HG03520 (cell line): ENCODE results near the gene CELF4.

ENCODE experiments used
- ATAC-seq: cut with Tn5 transposase; IDR thresholded peaks from one replicate; pipeline ENCODE4 v1.9.1; 2021; ENCODE audit warnings: mild to moderate bottlenecking, moderate library complexity; ENCODE audit not compliant: unreplicated experiment

CELF4 gene

DNA sequence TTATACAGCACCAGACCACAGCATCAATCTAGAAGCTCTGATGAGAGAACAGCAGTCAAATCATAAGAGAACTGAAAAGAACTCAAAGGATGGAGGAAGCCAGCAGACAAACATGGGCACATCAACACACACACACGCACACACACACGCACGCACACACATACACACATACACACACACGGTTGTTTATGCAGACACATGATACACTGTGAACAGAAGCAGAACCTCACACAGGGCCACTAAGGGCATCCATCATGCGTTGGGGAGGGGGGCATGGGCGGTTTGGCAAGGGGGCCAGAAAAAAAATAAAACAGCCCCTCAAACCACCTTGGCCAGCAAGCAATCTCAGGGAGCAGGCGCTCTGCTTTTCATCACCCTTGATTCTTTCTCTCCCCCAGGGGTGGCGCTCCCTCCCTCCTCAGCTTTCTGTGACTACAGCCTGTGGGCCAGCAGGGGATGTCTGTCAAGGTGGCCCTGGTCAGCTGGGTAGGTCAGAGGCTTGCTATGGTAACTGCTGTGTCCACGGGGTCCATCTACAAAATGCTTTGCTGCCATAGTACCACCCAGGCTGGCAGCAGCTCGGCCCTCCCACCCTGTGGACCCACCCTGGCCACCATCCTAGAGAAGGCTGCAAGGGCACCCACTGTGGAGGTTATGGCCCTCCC is 318.0 kb downstream of the CELF4 start:
- ATAC-seq: no peak

DNA sequence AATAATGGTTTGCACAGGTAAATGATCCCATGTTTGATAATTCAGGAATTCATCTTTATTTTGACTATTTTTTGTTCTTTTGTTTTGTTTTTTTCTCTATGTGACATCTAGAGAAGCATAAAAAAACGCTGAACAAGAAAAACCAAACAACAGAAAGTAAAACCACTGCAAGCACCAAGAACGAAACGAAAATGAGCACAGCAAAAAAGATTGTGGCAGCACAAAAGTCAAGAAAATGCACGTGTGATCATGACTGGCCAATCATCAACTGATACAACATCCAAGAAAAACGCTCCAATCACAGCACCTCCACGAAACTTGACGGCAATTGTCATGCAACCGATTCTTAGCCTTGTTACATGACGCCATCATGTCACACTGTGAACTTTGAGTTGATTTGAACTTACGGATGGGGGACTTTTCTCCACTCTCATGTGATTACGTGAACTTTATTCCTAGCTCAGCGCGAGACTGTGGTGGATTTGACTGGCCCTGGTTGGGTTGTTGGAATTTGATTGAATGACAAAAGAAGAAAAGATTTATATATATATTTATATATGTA is 318.7 kb downstream of the CELF4 start:
- ATAC-seq: no peak

DNA sequence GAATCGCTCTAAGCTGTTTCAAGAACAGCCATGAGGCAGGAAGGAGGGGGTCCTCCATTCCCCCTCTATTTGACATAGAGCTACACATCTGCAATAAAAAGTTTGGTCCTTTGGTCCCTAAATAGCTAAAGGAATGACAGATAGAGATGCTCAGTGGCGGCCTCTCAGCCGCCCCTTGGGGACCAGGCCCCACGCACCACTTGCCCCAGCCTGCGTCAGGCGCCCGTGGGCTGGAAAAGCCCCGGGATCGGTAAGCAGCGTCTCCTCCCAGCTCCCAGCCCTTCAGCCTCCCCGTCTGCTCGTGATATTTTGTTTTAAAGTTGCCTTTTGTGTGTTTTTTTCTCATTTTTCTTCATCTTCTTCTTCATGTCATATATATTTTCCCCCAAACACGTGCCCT is 321.0 kb downstream of the CELF4 start:
- ATAC-seq: no peak

DNA sequence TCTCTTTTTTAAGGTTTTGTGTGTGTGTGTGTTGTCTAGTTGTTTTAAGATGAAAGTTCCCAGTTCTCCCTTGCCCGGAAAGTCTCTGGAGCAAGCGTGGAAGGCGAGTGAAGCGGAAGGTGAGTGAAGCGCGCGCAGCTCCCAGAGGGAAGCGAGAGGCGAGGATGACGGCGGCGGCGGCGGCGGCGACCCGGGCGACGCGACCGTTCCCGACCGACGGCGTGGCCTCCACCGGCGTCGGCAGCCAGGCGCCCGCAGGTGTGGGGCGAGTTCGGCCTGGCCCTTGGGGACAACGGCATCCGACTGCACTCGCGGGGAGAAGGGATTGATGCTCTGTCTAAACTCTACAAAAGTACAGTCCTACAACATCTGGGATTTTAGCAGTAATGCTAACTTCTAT is 321.9 kb downstream of the CELF4 start:
- no peak for ATAC-seq

DNA sequence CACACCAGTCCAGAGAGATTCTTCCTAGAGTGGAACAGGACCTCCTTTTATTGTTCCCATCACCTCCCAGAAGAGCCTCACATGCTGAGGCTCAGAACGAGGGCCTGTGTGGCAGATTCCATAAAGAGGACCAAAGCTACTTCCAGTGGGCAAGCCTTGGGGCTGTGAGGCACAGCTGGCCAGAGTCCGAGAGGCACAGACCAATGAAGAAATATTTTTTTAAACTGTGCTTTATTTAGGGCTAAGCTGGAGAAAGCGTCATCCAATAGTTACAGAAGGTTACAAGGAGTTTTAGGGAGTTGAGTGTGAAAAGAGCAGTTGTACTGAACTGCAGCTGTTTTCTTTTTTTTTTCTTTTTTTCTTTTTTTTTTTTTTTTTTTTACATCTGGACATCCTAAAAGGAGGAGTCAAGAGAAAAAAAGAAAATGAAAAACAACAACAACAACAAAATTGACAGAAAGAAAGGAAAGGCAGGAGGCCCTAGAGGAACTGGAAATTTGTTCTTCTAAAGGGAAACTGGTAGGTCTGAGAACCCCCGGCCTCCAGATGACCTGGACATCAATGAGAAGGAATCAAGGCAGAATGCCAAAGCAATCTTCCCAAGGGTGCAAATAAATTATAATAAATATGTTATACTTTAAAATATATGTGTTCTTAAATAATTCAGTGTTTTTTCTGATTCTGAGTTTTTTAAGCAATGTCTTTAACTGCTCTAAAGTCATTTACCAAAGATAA is 322.6 kb downstream of the CELF4 start:
- no peak for ATAC-seq

DNA sequence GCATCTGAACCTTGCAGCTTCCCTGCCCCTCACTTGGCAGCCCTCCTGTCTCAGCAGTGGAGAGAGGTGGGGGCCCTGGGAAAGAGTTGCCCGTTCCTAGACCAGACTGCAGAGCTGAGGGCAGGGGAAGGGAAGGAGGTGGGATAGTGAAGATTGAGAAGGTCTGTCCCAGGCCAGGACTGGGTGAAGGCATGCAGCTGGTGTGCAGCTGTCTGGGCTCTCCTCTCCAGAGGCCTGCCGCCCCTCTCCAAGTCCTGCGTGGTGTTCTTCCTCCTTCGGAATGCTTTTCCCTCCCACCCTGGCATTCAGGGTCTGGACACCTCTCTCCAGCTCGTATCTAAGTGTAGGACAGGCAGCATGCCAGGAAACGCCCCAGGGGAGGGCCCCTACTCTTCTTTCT is 323.5 kb downstream of the CELF4 start:
- ATAC-seq: no peak

DNA sequence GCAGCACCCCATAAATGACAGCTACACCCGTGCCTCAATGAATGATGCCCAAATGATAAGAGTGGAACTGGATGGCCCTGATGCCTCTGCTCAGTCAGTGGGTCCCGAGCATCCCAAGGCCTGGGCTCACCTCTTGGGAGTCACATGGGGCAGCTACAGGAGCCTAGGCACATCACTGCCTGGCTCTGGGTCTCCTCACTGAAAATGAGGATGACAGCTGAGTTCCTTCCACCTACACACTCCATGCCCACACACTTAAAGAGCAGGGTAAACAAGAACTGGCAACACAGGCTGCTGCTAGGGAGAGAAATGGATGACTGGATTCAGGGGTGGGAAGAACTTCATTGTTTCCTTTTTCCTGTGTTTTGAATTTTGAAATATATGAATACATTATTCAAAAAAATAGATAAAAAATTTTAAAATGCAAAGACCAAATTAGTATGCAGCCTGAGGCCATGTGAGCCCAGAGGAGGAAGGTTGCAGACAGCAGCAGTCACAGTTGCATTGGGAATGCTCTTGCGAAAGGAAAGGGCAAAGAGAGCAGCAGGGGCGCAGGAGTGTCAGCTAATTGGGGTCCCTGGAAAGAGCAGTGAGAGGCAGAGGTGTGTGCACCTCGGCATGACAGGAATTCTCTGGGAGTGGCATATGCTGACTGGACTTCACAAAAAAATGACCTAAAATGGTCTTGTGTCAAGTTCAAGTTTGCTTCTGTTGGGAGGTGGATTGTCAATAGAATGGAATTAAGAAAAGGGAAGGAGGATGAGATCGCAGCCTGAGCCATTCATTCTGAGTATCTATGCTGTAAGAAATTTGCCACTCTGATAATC is 327.1 kb downstream of the CELF4 start:
- no peak for ATAC-seq

DNA sequence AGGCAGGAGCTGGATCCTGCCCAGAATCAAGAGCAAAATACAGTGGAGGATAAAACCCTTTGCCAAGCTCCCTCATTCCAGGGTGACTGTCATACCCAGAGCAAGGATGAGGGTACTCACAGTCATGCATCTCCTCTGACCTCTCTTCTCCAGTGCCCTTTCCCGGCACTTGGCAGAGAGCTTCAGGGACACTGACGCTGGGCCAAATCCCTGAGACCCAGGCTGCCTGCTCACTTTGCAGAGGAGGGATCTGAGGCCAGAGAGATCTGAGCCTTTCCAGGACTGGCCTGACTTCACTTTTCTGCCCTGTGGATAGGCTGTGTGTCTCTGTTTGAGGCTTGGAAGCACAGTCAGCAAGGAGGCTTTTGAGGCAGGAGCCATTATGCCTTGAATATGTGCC is 330.0 kb downstream of the CELF4 start:
- no peak for ATAC-seq

DNA sequence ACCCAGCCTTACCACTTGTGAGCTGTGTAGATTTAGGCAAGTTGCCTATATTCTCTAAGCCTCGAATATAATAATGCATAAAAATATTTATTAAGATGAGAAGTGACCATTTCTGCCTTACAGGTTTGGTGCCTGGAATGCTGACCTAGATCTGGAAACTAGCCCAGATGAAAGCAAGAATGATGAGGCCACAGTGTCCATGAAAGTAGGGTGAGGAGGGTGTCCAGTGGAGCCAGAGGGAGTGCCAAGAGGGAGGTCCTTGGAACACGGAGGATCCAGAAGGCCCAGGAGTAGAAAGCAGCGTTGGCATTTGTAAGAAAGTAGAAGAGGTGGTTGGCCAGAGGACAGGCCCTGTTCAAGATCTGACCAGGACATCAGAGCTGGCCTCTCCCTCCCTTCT is 334.3 kb downstream of the CELF4 start:
- ATAC-seq: no peak

DNA sequence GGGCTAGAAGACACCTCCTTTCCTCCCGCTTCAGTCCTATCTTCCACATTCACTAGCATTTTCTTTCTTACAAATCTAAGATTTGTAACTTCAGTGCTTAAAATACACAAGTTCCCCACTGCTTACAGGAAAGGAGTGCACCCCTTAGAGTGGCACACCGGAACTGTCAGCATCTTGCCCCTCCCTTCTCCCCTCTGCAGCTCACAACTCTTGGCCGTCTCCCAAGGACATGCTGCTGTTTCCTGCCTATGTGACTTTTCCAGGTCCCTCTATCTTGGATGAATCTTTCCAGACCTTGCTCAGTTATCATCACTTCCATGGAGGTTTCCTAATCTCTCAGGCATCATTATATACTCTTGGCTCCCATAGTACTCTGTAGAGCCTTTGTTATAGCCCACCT is 334.8 kb downstream of the CELF4 start:
- no peak for ATAC-seq

DNA sequence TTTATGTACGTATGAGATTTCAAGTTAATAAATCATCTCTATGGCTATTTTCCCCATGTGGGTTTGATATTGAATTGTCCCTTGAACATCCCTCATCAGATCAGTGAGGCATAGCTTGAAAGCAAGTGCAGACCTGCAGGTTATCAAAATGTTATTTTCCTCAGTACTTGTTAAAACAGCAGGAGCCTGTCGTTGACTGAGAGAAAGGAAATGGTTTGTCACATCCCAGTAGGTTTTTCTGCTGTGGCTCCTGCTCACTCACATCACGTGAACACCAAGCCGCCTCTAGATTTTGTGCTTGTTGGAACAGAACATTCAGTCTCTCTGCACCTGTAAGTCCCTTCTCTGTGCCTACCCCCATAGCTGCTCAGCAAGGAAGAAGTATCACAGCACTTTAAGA is 340.3 kb downstream of the CELF4 start:
- no peak for ATAC-seq

DNA sequence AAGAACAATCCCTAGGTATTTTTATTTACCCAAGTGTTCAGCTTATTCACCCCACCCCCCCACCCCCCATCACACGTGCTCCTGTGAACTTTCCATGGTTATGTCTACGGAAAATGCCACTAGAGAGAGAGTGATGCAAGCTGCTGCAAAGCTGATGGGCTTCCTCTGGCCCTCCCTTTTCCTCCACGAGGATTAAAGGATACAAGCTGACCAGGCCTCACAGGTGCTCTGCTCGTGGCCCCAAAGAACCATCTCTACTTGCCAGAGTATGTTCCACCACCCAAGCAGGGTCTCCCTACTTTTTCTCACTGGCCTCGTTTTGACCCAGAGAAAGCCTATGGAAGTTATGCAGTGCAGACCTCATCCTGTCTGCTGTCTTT is 342.6 kb downstream of the CELF4 start:
- no peak for ATAC-seq

DNA sequence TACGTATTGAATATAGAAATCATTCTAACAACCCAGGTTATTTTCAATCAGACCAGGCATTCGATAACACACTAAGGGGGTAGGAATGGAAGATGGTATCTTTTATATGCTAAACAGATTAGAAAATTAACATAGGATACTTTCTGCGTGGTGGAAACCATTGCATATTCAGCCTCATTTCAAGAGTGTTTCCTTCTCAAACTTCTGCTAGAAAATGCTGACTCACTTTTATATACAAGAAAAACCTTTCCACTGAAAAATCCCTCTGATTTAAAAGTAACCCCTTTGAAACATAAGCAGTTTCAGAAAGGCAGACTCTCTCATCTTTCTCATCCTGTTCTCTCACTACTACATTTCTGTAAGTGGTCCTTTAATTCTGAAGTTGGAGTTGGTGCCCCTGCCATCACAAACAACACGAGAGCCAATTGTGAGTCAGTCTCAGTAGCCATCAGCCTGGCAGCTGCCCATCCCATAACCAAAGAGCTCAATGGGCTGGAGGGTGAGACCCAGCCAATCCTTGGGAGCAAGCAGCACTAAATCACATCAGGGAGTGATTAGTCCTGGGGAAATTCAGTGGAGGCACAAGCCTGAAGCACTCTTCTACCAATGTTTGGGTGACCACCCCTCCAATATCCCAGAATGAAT is 343.1 kb downstream of the CELF4 start:
- no peak for ATAC-seq

DNA sequence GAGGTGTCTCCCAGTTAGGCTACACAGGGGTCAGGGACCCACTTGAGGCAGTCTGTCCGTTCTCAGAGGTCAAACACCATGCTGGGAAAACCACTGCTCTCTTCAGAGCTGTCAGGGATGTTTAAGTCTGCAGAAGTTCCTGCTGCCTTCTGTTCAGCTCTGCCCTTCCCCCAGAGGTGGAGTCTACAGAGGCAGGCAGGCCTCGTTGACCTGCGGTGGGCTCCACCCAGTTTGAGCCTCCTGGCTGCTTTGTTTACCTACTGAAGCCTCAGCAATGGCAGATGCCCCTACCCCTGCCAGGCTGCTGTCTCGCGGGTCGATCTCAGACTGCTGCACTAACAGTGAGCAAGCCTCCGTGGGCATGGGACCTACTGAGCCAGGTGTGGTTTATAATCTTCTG is 346.3 kb downstream of the CELF4 start:
- ATAC-seq: no peak

DNA sequence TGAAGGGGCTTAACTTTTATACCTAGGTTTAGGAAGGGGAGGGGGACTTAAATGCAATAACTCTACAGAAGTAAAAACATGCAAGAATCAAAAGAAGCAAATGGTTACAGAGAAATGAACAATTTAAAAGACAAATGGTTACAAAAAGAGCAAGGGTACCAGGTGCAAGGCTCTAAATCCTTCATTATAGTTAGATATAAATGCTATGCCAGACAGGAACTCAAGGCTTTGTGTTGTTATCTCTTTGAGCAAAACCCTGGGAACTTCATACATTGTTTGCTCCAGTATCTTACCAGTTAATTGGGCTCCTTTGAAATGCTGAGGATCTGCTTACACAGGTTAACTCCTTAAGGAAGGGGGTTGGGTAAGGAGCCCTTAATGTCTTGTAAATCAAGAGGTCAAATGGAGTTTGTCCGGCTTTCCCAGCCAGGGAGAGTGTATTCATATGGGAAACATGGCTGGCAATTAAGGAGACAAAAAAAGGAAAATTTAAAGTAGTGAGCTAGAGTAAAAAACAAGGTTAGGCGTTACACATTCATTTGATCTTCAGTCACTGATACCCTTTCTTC is 347.5 kb downstream of the CELF4 start:
- ATAC-seq: no peak

DNA sequence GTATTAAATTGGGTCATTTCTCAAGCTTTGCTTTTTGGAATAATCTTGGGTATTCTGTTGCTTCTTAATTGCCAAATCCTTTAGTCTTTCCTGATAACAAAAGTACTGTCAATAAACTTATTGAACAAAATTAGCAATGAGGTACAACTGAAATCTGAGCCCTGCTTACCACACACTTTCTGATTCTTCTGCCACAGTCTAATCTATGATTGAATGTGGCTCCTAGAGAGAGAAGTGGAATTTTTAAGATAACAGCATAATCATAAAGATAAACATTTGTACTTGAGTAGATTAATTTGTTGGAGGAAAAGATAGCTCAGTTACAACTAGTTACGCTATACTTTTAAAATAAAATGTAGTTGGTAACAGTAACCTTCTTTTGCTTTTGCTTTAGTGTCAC is 354.8 kb downstream of the CELF4 start:
- no peak for ATAC-seq

DNA sequence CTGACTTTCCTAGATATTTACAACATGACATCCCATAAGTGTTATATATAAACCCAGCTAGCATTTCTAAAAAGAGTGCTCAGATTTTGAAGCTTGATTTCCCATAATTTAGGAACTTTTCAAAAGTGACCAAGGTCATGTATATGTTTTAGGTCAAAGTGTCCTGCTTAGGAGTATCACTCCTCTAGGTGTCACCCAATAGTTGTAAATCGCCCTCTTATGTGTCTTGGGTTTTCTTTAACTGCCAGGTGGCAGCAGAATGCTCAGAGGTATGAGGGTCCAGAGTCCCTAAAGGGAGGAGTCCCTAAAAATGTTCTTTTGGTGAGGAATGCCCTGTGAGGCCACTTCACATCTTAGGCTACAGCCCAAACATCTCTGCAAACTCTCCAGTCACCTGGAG is 358.3 kb downstream of the CELF4 start:
- no peak for ATAC-seq

DNA sequence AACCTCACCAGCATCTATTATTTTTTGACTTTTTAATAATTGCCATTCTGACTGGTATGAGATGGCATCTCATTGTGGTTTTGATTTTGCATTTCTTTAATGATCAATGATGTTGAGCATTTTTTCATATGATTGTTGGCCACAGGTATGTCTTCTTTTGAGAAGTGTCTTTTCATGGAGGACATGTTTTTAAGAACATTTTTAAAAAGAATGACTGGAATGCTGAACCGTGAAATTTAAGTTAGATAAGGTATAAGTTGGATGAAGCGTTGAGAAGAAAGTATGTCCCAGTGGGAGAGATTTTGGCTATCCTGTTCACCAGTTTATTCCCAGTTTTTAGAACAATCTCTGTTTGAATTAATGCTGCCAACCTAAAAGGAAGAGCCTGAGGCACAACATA is 365.9 kb downstream of the CELF4 start:
- no peak for ATAC-seq
